Naive thymus-derived CD4-positive, alpha-beta T cell (primary cell): ENCODE results near the gene ZNF169. TPM values are rescaled to one million over a fixed set of nuclear protein-coding genes. Genes with fewer than 3 reads are reported as not detected.
"Not testable (repeated sequence)": the region's sequence is repeated elsewhere in the genome, so short reads cannot be mapped to it uniquely, and the experiment has no call there.

ENCODE experiments used
- ATAC-seq: fragments of 150-1000 bp; cut with Tn5 transposase; 2 replicates; pipeline ENCODE4 v1.10.0; 2021; ENCODE audit warnings: mild to moderate bottlenecking, moderate library complexity
- CTCF ChIA-PET: fragments of 350-600 bp; sonication (Branson Sonifier 250); formaldehyde crosslinking; loops from one replicate; lab custom pipeline; 2021; ENCODE audit warnings: antibody characterized with exemption; lab: Charles Lee
- POLR2A ChIA-PET: fragments of 350-600 bp; sonication (Branson Sonifier 250); formaldehyde crosslinking; loops from one replicate; lab custom pipeline; 2021; ENCODE audit warnings: antibody characterized with exemption, inconsistent platforms; lab: Charles Lee
- DNase-seq, 9 donors: peaks; one replicate each; pipeline versions ENCODE4 v3.0.0 to v3.0.0-alpha.2; 2020 to 2022; ENCODE audit warnings: mixed read lengths in 1 of 9
- H3K27ac ChIP-seq: one replicate; pipeline ENCODE4 v1.7.0; 2013; ENCODE audit warnings: mild to moderate bottlenecking, low read depth, low read length, moderate library complexity
- H3K27me3 ChIP-seq, 2 donors: one replicate each; pipeline ENCODE4 v1.7.0; 2013; ENCODE audit warnings: low read length in 2 of 2, mild to moderate bottlenecking in 2 of 2, moderate library complexity in 2 of 2; ENCODE audit not compliant: control insufficient read depth in 2 of 2, insufficient read depth in 2 of 2
- H3K36me3 ChIP-seq, 3 experiments: 1 replicate in 2 of 3; 2 replicates in 1 of 3; pipeline ENCODE4 v1.7.0; 2013; ENCODE audit warnings: low read length in 3 of 3, mild to moderate bottlenecking in 3 of 3, moderate library complexity in 1 of 3; ENCODE audit not compliant: insufficient read depth in 3 of 3, control insufficient read depth in 2 of 3
- H3K4me1 ChIP-seq, 2 donors: one replicate each; pipeline ENCODE4 v1.7.0; 2013; ENCODE audit warnings: low read length in 2 of 2, mild to moderate bottlenecking in 2 of 2, moderate library complexity in 1 of 2; ENCODE audit not compliant: control insufficient read depth in 2 of 2, insufficient read depth in 2 of 2
- H3K4me3 ChIP-seq: 2 replicates; pipeline ENCODE4 v1.7.0; 2013; ENCODE audit warnings: mild to moderate bottlenecking, low read length
- H3K9me3 ChIP-seq, 3 experiments: 1 replicate in 2 of 3; 2 replicates in 1 of 3; pipeline ENCODE4 v1.7.0; 2013; ENCODE audit warnings: low read length in 3 of 3; ENCODE audit not compliant: control insufficient read depth in 2 of 3
- H3K27ac Mint-ChIP-seq, 9 donors: one replicate each; pipeline ENCODE4 v1.8.0; 2020 to 2022; ENCODE audit warnings: mixed read lengths in 9 of 9, mild to moderate bottlenecking in 8 of 9, moderate library complexity in 5 of 9, inconsistent platforms in 2 of 9
- H3K27me3 Mint-ChIP-seq, 5 donors: one replicate each; pipeline ENCODE4 v1.8.0; 2021 to 2022; ENCODE audit warnings: mixed read lengths in 5 of 5, mild to moderate bottlenecking in 1 of 5
- H3K36me3 Mint-ChIP-seq, 5 donors: one replicate each; pipeline ENCODE4 v1.8.0; 2020 to 2022; ENCODE audit warnings: mixed read lengths in 5 of 5, mild to moderate bottlenecking in 3 of 5, inconsistent platforms in 1 of 5
- H3K4me1 Mint-ChIP-seq, 7 donors: one replicate each; pipeline ENCODE4 v1.8.0; 2020 to 2022; ENCODE audit warnings: mixed read lengths in 7 of 7, mild to moderate bottlenecking in 3 of 7, inconsistent platforms in 1 of 7
- H3K4me3 Mint-ChIP-seq, 10 donors: one replicate each; pipeline ENCODE4 v1.8.0; 2020 to 2022; ENCODE audit warnings: mild to moderate bottlenecking in 10 of 10, mixed read lengths in 10 of 10, moderate library complexity in 6 of 10, inconsistent platforms in 2 of 10
- H3K9me3 Mint-ChIP-seq, 11 donors: one replicate each; pipeline ENCODE4 v1.8.0; 2020 to 2022; ENCODE audit warnings: mixed read lengths in 11 of 11, mild to moderate bottlenecking in 4 of 11, inconsistent platforms in 1 of 11, moderate library complexity in 1 of 11
- intact Hi-C, 2 donors: fragments of 100-400 bp; cut with micrococcal nuclease; formaldehyde crosslinking; loops; one replicate each; pipeline ENCODE4 v1.15.1; 2023
- polyA plus RNA-seq, 2 donors: library from polyadenylated mRNA; unstranded; fragments of 300-500 nt; fragmentation: Illumina TruSeq; gene quantifications; one replicate each; pipeline ENCODE4 v1.2.3, GENCODE V29; 2021
- total RNA-seq, 6 experiments: library from RNA in 5 of 6; stranded (reverse) in 5 of 6; gene quantifications; 1 replicate in 5 of 6; 2 replicates in 1 of 6; pipeline ENCODE4 v1.2.3 and lab custom pipeline; 2021 to 2026

ZNF169 gene
- total and polyA plus RNA-seq, 7 experiments from 2014 or later: 4.5 to 28.4 (median 8.1) TPM

DNA sequence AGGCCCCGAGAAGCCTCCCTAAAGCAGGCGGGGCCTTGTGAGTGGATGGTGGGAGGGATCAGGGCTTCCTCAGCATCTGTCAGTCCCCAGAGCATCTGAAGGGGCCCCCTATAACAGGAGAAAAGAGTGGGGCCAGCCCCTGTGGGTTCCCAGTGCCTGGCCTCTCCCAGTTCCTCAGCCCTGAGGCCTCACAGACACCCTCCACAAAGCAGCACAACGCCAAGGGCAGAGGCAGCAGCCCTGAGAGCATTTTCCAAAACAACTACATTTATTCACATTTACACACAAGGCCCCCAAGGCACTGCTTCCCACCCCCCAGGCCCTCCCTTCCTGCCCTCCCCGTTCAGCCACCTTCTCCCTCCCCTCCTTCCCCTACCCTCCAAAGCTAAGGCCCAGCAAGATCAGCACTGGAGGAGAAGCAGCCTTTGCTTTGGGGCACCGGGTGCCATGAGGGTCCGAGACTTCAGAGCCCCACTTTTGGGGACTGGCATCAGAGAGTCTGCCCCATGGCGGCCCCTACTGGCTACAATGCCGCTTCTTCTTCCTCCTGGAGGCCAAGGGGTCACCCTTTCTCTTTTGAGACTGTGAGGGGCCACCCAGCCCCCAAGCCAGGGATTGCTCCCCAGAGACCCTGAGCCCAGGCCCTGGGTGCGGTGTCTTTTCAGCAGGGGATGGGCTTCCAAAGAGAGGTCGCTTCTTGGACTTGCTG lies 59.0 kb downstream of the ZNF169 start:
- H3K9me3 ChIP-seq, H3K4me3 ChIP-seq, H3K4me3 Mint-ChIP-seq, H3K27ac ChIP-seq, H3K36me3 Mint-ChIP-seq, H3K27me3 Mint-ChIP-seq, H3K27me3 ChIP-seq, DNase-seq, H3K9me3 Mint-ChIP-seq, intact Hi-C loops, POLR2A ChIA-PET, H3K4me1 Mint-ChIP-seq, H3K27ac Mint-ChIP-seq, H3K36me3 ChIP-seq, ATAC-seq, H3K4me1 ChIP-seq, CTCF ChIA-PET: not testable (repeated sequence)

DNA sequence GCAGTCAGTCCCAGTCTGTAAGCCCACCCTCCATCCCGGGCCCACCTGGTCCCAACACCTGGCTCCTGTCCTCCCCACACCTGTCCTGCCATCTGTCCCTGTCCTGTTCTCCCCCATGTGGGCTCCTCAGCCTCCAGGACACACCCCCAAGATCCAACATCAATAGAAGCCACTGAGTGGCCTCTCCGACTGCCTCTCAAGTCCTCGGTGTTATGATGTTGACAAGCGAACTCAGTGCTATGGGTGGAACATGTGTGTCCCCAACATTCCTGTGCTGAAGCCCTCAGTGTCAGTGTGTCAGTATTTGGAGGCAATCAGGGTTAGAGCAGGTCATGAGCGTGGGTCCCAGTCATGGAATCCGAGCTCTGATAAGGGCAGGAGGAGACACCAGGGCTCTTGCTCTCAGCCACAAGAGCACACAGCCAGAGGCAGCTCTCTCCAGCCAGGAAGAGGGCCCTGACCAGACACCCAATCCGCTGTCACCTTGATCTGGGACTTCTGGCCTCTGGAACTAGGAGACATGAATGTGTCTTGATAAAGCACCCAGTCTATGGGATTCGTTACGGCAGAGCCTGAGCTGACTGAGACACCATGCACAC lies 63.3 kb downstream of the ZNF169 start:
- H3K27me3 ChIP-seq, H3K36me3 Mint-ChIP-seq, H3K27ac Mint-ChIP-seq, intact Hi-C loops, H3K4me1 ChIP-seq, H3K4me3 ChIP-seq, H3K9me3 ChIP-seq, H3K9me3 Mint-ChIP-seq, DNase-seq, H3K27ac ChIP-seq, H3K36me3 ChIP-seq, H3K4me1 Mint-ChIP-seq, H3K4me3 Mint-ChIP-seq, CTCF ChIA-PET, ATAC-seq, POLR2A ChIA-PET, H3K27me3 Mint-ChIP-seq: not testable (repeated sequence)

DNA sequence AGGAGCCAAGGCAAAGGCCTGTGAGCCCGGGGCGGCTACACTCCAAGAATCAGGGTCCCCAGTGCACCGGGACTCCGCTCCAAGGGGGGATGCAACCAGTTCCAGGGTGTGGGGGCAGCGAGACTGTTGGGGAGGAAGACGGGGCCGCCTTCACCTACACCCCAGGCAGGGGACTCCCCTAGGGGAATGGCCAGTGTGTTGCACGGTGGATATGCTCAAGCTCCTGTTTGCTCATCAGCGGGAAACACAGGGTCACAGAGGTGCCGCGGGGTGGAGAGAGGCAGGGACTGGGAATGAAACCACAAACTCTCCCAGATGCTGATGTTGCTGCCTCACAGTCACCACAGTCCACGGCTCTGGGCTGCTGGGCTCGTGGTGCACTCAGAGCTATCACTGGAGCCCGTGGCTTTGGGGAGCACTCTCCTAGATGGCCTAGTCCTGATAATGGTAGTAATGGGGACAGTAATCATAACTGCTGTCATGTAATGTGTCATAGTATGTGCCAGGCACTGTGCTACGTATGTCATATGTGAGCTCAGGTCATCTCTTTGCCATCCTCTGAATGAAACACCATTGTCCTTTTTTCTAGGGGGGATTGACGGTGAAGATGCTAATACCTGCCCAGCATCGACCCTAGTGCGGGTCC lies 64.2 kb downstream of the ZNF169 start:
- intact Hi-C loops, H3K9me3 Mint-ChIP-seq, CTCF ChIA-PET, H3K27me3 ChIP-seq, H3K27ac ChIP-seq, H3K36me3 Mint-ChIP-seq, H3K4me1 ChIP-seq, H3K27ac Mint-ChIP-seq, H3K27me3 Mint-ChIP-seq, ATAC-seq, DNase-seq, H3K4me1 Mint-ChIP-seq, H3K4me3 ChIP-seq, H3K9me3 ChIP-seq, H3K4me3 Mint-ChIP-seq, POLR2A ChIA-PET, H3K36me3 ChIP-seq: not testable (repeated sequence)

DNA sequence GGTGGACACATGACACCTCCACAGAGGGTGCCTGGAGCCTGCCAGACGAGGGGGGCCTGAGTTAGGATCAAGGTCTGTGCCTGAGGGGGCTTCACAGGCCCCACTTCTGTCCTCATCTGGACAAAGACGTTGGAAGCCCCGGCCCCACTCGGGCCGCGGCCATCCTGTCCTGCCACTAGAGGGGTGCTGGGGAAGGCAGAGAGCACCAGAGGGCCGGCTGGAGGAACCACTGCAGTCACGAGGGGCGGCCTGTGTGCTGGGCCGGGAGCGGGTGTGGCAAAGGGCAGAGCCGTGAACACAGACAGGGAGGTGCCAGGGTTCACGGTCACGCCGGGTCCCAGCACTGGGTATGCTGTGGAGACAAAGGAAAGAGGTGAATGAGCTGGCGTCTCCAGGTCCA lies 66.5 kb downstream of the ZNF169 start:
- H3K9me3 Mint-ChIP-seq, H3K36me3 Mint-ChIP-seq, DNase-seq, H3K9me3 ChIP-seq, ATAC-seq, intact Hi-C loops, CTCF ChIA-PET, H3K36me3 ChIP-seq, H3K27ac ChIP-seq, POLR2A ChIA-PET, H3K4me1 Mint-ChIP-seq, H3K27me3 Mint-ChIP-seq, H3K27ac Mint-ChIP-seq, H3K27me3 ChIP-seq, H3K4me1 ChIP-seq, H3K4me3 ChIP-seq, H3K4me3 Mint-ChIP-seq: not testable (repeated sequence)

DNA sequence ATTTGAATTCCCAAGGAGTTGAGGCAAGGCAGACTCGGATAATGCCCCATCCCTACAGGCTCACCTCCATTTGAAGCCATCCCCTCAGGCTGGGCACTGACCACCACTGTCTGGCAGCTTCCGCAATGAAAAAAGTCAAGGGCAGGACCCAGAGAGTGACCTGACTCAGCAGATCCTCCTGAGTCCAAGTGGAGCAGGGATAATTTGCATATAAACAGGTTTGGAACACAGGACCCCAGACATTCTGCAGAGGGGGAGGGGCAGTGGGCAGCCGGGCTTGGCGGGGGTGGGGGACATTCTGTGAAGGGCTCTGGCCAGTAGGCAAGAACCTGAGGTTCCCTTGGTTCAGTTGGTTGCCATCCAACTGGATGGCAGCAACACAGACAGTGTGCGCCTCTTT lies 69.4 kb downstream of the ZNF169 start, which contains the start of gene NUTM2F:
Gene NUTM2F, minus strand, starts transcription at position 101 of the 400 bp plus-strand sequence. Its CDS starts 21 bp downstream, at position 80.
- H3K27me3 ChIP-seq, H3K36me3 Mint-ChIP-seq, ATAC-seq, intact Hi-C loops, H3K9me3 ChIP-seq, H3K27ac ChIP-seq, H3K36me3 ChIP-seq, H3K4me1 Mint-ChIP-seq, H3K27ac Mint-ChIP-seq, POLR2A ChIA-PET, CTCF ChIA-PET, H3K9me3 Mint-ChIP-seq, DNase-seq, H3K4me1 ChIP-seq, H3K4me3 ChIP-seq, H3K27me3 Mint-ChIP-seq: not testable (repeated sequence)
- H3K4me3 Mint-ChIP-seq: peak within 1 kb of the TSS in 1 of 10 donors; percentile 50

DNA sequence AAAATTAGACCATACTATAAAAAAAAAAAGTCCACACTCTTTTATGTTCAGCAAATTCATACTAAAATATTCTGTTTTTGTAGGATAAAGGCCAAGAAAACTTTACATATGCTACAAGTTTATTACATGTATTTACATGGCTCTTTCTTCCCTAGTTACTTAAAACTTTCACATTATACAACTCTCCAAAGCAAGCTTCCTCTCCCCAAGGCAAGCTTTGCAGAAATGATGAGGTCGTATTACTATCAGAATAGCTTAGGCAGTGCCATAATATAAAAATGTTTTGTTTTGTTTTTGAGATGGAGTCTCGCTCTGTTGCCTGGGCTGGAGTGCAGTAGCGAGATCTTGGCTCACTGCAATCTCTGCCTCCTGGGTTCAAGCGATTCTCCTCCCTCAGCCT lies 77.3 kb downstream of the ZNF169 start:
- ATAC-seq, H3K27me3 ChIP-seq, H3K27ac Mint-ChIP-seq, POLR2A ChIA-PET, intact Hi-C loops, H3K36me3 Mint-ChIP-seq, H3K9me3 ChIP-seq, H3K4me1 ChIP-seq, CTCF ChIA-PET, H3K4me1 Mint-ChIP-seq, H3K4me3 Mint-ChIP-seq, H3K27ac ChIP-seq, H3K27me3 Mint-ChIP-seq, H3K36me3 ChIP-seq, H3K4me3 ChIP-seq, H3K9me3 Mint-ChIP-seq, DNase-seq: not testable (repeated sequence)

DNA sequence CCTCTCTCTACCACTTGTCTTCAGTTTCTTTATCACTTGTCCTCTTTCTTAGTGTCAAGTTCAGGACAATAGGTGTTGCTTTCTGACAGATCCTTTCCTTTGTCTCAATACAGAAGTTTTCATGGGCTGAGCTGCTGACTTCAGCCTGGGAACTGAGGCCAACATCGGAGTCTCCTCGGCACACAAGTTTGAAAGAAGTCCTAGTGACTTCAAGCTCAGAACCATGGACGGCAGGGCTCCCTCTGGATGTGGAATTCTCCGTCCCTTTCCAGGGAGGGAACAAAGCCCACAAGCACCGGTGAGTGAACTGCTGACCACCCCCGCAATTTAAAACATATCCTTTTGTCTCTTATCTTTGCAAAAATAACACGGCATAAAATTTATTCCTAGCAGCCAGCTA lies 79.6 kb downstream of the ZNF169 start:
- CTCF ChIA-PET, H3K4me3 Mint-ChIP-seq, POLR2A ChIA-PET, H3K9me3 ChIP-seq, ATAC-seq, H3K27me3 ChIP-seq, H3K4me1 ChIP-seq, H3K4me1 Mint-ChIP-seq, DNase-seq, H3K9me3 Mint-ChIP-seq, H3K27me3 Mint-ChIP-seq, H3K27ac Mint-ChIP-seq, H3K27ac ChIP-seq, H3K4me3 ChIP-seq, H3K36me3 ChIP-seq, intact Hi-C loops, H3K36me3 Mint-ChIP-seq: not testable (repeated sequence)
